Measurements from ENCODE around the gene MAEL.

MAEL gene

GRCh38 chr1:166988974-166989515, at the start of gene MAEL:
Gene MAEL (plus strand): TSS chr1:166989280. CDS start chr1:166989353, 73 bp downstream.
- peak; percentile 82 for DNase-seq

- no peak for DNase-seq
Measured at GRCh38 chr1:166939741-166940375, 49.2 kb upstream of the MAEL start.

GRCh38 chr1:166944186-166944967, 44.7 kb upstream of the MAEL start:
- no peak for DNase-seq

- DNase-seq = peak; percentile 13
Measured at GRCh38 chr1:166947398-166948043, 41.6 kb upstream of the MAEL start.

DNA sequence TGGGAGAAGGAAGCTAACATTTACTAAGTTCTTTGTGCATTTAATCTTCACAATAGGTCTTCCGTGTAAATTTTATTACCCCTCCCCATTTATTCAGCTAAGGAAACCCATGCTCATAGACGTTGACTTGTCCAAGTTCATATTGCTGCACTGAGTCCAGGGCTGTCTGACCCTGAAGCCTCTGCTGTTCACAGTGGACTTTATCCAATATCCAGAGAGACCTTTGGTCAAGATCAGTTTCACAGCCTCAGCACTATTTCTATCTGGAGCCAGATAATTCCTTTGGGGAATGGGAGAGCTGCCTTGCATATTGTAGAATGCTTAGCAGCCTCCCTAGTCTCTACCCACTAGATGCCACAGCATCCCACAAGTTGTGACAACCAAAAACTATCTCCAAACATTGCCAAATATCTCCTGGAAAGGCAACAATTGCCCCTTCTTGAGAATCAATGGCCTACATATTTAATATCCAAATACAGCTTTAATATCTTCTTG, 40.2 kb upstream of the MAEL start:
- no peak for DNase-seq

DNA sequence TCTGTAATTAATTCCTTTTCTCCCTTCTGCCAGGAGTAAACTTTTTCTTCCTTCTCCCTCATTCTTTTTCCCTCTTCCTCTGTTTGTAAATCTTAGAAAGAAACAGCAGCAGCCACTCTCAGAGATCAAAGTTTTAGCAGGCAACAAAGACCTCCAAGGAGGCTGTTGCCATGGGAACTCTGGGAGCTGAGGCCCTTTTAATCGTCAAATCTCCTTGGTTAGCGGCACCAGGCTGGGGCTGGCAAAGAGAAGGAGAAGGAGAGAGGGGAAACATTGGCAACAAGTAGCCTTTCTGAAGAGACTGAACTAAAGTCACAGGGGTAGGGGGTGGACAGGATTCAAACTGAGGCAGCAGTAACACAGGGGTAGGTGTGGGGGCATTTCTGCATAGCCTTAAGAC, 38.9 kb upstream of the MAEL start:
- DNase-seq = no peak

DNA sequence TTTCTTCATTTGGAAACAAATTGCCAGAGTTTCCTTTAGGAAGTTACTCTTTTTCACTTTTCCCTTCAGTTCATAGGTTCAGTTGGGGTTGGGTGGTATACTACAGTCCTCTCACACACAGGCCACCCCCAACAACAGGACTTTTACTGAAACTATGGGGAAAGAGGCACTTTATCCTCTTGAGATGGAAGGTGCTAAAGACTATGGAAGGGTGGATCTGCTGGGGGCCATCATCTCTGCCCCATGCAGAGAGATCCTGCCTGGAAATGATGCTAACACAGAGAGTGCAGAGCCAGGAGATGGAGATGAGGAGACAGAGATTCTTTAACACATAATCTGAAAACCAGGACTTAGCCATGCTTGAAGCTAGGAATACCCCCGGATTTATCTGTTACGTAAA, 38.0 kb upstream of the MAEL start:
- DNase-seq = no peak

DNA sequence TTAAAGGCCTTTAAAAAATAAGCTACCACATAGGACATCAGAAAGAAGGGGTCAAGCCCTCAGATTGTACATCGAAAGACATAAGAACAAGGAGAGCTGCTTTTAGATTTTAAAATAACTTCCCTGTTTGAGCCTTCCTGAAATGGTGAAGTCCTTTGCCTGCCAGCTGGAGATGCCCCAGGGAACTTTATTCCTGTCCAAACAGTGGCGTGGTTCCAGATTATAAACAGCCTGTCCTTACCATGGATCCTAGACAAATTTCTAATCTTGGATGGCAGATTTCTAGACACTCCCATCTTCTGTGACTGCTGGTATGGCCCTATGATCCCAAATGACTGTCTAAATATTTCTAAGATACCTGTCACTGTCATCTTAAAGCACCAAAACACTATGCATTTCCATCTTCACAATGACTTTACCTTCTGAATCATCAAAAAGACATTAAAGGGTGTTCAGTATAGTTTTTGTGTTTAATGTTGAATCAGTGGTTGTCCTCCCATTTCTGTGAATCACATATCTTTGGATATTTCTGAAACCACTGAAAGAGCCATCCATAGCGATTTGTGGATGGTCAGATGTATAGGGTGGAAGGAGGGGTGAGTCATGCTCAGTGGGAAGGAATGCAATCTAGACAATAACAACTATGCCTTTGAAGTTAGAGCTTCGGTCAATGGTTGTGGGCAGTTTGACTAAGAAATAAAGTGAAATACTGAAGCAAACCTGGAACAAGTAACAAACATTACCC, 36.9 kb upstream of the MAEL start:
- no peak for DNase-seq

GRCh38 chr1:166953491-166953890, 35.6 kb upstream of the MAEL start:
- no peak for DNase-seq

GRCh38 chr1:166956057-166956850, 32.8 kb upstream of the MAEL start:
- no peak for DNase-seq

DNA sequence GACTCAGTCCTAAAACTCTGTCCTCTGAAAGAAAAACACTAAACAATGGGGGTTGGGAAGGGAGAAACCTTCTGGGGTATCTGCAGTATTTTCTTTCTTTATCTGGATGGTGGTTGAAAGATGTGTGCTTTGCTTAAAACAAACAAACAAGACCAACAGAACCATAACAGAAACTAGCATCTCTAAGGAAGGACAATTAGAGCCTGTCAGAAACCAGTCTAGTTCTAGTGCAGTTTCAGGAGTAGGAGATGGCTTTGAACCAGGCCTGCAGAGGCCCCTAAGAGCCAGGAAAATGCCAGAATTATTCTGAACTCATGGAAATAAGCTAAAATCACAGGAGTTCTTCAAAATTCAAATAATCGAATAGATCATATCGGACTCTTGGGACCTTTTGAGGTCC, 32.2 kb upstream of the MAEL start:
- no peak for DNase-seq

DNA sequence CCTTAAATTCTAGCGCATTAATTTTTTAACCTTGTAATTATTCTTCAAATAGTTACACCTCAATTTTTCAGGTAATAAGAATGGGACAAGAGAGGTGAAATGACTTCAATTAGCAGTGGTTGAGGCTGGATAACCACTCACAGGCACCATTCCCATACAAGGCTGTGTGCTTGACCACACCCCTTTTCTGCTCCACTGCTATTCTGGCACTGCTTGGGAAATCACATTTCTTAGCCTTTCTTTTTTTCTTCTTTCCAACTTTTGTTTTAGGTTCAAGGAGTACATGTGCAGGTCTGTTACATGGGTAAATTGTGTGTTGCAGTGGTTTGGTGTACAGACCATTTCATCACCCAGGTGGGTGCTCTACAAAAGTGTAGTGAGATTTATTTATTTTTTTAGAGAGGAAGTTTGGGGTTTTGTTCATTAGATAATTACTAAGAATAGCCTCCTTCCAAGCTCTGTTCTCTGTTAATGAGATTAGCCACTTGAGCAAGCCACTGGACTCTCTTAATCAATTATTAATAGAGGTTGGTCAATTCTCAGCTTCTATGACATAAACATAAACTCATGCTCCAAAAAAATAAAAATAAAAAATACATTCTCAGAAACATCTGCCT, 28.1 kb upstream of the MAEL start:
- DNase-seq = no peak

DNA sequence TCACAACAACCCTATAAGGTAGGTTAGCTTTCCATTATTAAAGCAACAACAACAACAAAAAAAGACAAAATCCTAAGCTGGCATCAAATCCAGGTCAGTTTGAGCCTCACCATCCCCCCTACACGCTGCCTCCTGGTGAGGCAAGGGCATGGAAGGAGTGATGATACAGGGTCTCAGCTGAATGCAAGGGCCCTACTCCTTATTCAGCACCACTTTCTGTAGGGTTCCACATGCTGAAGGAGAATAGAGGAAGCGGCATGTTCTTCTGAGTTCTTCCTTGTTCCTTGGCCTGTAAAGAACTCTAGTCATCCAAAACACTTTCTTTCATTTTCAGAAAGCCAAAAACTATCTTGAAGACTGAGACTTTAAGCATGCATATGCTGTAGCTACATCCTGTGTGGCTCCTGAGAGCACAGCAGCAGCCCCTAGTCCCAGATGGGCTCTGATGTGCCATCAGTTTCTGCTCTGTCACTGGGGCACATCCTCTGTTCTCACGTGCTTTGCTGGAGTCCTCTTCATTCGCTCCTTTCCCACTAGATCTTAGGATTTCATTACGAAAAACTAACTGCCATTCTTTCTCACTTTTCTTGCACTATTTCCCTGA, 19.9 kb upstream of the MAEL start:
- no peak for DNase-seq

DNA sequence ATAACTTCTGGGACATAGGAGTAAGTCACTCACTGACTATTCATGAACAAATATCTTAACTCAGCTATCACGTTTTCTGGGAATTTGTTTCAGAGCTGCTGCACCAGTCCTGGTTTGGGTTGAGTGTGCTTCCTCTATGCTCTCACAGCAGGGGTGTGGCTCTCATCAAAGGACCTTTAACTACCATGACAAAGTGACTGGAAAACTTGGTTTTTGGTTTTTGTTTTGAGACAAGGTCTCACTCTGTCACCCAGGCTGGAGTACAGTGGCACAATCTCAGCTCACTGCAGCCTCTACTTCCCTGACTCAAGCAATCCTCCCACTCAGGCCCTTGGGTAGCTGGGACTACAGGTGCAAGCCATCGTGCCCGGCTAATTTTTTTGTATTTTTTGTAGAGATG, 17.8 kb upstream of the MAEL start:
- no peak for DNase-seq

- no peak for DNase-seq
Measured at GRCh38 chr1:166972193-166972592, 16.9 kb upstream of the MAEL start.

DNA sequence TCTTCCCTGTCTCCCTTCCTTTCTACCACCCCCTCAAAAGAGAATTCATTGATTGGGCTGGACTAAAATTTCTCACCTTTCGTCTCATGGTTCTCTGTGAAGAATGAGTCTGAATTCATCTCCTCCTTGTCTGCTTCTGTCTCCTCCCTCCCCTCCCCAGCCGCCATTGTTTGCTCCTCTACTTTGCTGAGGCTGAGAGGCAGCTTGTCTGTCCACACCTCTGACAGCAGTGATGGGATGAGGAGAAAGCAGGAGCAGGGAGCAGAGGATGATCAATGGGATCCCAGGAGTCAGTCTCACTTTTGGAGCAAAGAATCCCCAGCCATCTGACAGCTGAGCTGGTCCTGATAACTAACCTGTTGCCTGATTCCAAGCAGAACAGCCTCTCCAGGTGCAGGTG, 16.3 kb upstream of the MAEL start:
- DNase-seq = no peak

GRCh38 chr1:166974647-166975345, 14.3 kb upstream of the MAEL start:
- no peak for DNase-seq

DNA sequence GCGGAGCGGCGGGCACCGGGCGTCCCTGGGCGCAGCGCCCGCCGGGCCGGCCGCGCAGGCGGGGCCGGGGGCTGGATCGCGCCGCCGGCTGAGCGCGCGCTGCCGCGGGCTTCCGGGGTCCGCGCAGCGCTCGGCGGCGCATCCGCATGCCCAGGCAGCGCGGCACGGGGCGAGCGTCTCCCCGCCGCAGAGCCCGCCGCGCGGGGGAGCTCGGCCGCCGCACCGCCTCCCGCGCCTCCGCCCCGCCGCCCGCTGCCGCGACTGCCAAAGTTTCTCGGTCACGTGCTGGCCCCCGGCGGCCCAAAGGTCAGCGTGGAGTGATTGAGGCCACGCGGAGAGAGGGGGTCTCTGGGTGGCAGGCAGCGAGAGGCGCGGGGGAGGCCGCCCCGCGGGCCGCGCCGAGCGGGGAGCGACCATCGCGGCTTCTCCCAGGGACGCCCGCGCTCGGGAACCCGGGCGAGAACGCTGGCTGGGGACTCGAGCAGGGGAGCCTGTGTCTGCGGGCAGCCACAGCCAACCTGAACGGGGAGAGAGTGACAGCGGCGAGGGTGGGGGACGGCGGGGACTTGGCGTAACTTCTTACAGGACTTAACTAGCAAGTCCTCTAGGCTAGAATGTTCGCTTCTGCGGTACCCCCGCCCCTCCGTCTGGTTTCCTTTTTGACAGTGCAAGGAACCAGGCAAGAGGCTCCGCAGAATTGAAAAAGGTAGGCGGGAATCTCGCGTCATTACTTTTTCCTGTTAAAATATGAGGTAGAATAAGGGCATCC, 13.5 kb upstream of the MAEL start, which contains the start of gene ILDR2:
Gene ILDR2 (minus strand): TSS at position 180 of the 769 bp plus-strand sequence. CDS start 272 bp downstream, outside the sequence.
- DNase-seq = no peak

GRCh38 chr1:166977951-166978350, 11.1 kb upstream of the MAEL start:
- DNase-seq = no peak

- no peak for DNase-seq
Measured at GRCh38 chr1:166978821-166979220, 10.3 kb upstream of the MAEL start.
